Activated effector memory CD4-positive, alpha-beta T cell treated with Interleukin-2 at 50 U/mL for 16 hours (primary cell): ENCODE results near the gene KRTAP4-7.
"Not testable (repeated sequence)": the region's sequence is repeated elsewhere in the genome, so short reads cannot be mapped to it uniquely, and the experiment has no call there.

ENCODE experiments used
- DNase-seq: peaks from one replicate; pipeline ENCODE4 v3.0.0-alpha.2; 2020

Gene KRTAP4-7

GRCh38 chr17:41065829-41066624 lies 17.9 kb upstream of the KRTAP4-7 start, which contains the start of gene KRTAP2-4:
Gene KRTAP2-4 (minus strand): TSS chr17:41065879. CDS start chr17:41065845, 34 bp downstream.
- no peak for DNase-seq

- DNase-seq = no peak
These were observed 16.7 kb upstream of the KRTAP4-7 start for GRCh38 chr17:41067281-41067680.

- DNase-seq = no peak
These were observed 14.9 kb upstream of the KRTAP4-7 start for GRCh38 chr17:41069031-41069430.

- no peak for DNase-seq
These were observed 12.2 kb upstream of the KRTAP4-7 start for GRCh38 chr17:41071606-41072360.

GRCh38 chr17:41073676-41074075 lies 10.3 kb upstream of the KRTAP4-7 start:
- no peak for DNase-seq

- DNase-seq = no peak
These were observed 7.2 kb upstream of the KRTAP4-7 start for GRCh38 chr17:41076788-41077187.

GRCh38 chr17:41082626-41083025 lies 1.3 kb upstream of the KRTAP4-7 start:
- DNase-seq = no peak

- not testable (repeated sequence) for DNase-seq
These were observed 523 bp upstream of the KRTAP4-7 start for GRCh38 chr17:41083427-41083826.

GRCh38 chr17:41088760-41089352 lies 4.9 kb downstream of the KRTAP4-7 start:
- DNase-seq = not testable (repeated sequence)

- no peak for DNase-seq
These were observed 12.1 kb downstream of the KRTAP4-7 start for GRCh38 chr17:41096055-41096454.

GRCh38 chr17:41098042-41098441 lies 14.1 kb downstream of the KRTAP4-7 start, which contains the start of gene KRTAP4-8:
Gene KRTAP4-8 (minus strand): TSS chr17:41098142. CDS start chr17:41098084, 58 bp downstream.
- DNase-seq = no peak

- DNase-seq = no peak
These were observed 14.5 kb downstream of the KRTAP4-7 start for GRCh38 chr17:41098481-41098880.

GRCh38 chr17:41099682-41100480 lies 15.9 kb downstream of the KRTAP4-7 start:
- not testable (repeated sequence) for DNase-seq

- no peak for DNase-seq
These were observed 17.8 kb downstream of the KRTAP4-7 start, which contains the start of gene KRTAP4-16 for GRCh38 chr17:41101586-41102259. Gene KRTAP4-16 (minus strand): TSS chr17:41102209. CDS start chr17:41102209, 0 bp downstream.

GRCh38 chr17:41103896-41104295 lies 19.9 kb downstream of the KRTAP4-7 start:
- DNase-seq = no peak

GRCh38 chr17:41104386-41105038 lies 20.6 kb downstream of the KRTAP4-7 start:
- not testable (repeated sequence) for DNase-seq

GRCh38 chr17:41105347-41105746 lies 21.4 kb downstream of the KRTAP4-7 start, which contains the start of gene KRTAP4-9:
Gene KRTAP4-9 (plus strand): TSS chr17:41105389. CDS start chr17:41105389, 0 bp downstream.
- DNase-seq = not testable (repeated sequence)

- no peak for DNase-seq
These were observed 24.0 kb downstream of the KRTAP4-7 start for GRCh38 chr17:41107941-41108450.

- not testable (repeated sequence) for DNase-seq
These were observed 24.9 kb downstream of the KRTAP4-7 start for GRCh38 chr17:41108728-41109386.
